ENCODE data around the gene RHEB.

RHEB gene

GRCh38 chr7:151447312-151447711, 72.4 kb downstream of the RHEB start:
- DNase-seq = no peak

GRCh38 chr7:151446412-151446811, 73.3 kb downstream of the RHEB start:
- no peak for DNase-seq

GRCh38 chr7:151444632-151445031, 75.1 kb downstream of the RHEB start:
- no peak for DNase-seq

GRCh38 chr7:151442776-151443496, 76.8 kb downstream of the RHEB start:
- DNase-seq = no peak

- no peak for DNase-seq
Observed at GRCh38 chr7:151440799-151441445, 78.8 kb downstream of the RHEB start.

GRCh38 chr7:151439855-151440798, 79.6 kb downstream of the RHEB start, which contains the start of gene CRYGN:
Gene CRYGN (minus strand): TSS chr7:151440141. CDS start chr7:151439917, 224 bp downstream.
- DNase-seq = no peak

GRCh38 chr7:151438864-151439601, 80.7 kb downstream of the RHEB start:
- no peak for DNase-seq

GRCh38 chr7:151437866-151438516, 81.7 kb downstream of the RHEB start:
- DNase-seq = no peak

- DNase-seq = no peak
Observed at GRCh38 chr7:151437159-151437553, 82.5 kb downstream of the RHEB start.

- DNase-seq = no peak
Observed at GRCh38 chr7:151436446-151437158, 83.1 kb downstream of the RHEB start.

- no peak for DNase-seq
Observed at GRCh38 chr7:151435971-151436370, 83.7 kb downstream of the RHEB start.

GRCh38 chr7:151435103-151435916, 84.4 kb downstream of the RHEB start:
- no peak for DNase-seq

GRCh38 chr7:151434549-151434948, 85.1 kb downstream of the RHEB start:
- DNase-seq = no peak

- no peak for DNase-seq
Observed at GRCh38 chr7:151433721-151434400, 85.8 kb downstream of the RHEB start.

- DNase-seq = no peak
Observed at GRCh38 chr7:151432658-151433521, 86.8 kb downstream of the RHEB start.

GRCh38 chr7:151431768-151432311, 87.9 kb downstream of the RHEB start:
- DNase-seq = no peak

- no peak for DNase-seq
Observed at GRCh38 chr7:151431281-151431767, 88.4 kb downstream of the RHEB start.

All from NCI-H187 treated with DMSO at 0.1 percent for 48 hours (cell line).